ENCODE data around the gene CTNNA3. TPM values are rescaled to one million over a fixed set of nuclear protein-coding genes. Genes with fewer than 3 reads are reported as not detected.
"Not testable (repeated sequence)": the region's sequence is repeated elsewhere in the genome, so short reads cannot be mapped to it uniquely, and the experiment has no call there.

The CTNNA3 gene
- total and polyA plus RNA-seq, 2 donors (not counting 1 experiment from before 2014, with no cell fraction given) = not detected

- H3K4me3 ChIP-seq (replicated peaks in 1 of 4; ENCODE audit: control extremely low read depth in 1 of 4, insufficient read depth in 1 of 4, low read depth in 3 of 4, low read length in 4 of 4) = no peak overlapping the region
- no peaks in the 10 kb centered on the region for H3K27me3 ChIP-seq (ENCODE audit: control insufficient read depth, insufficient read depth, low read length)
- no peak for DNase-seq (ENCODE audit: low read depth in 2 of 2)
- no peaks in the 10 kb centered on the region for H4K20me1 ChIP-seq (ENCODE audit: control insufficient read depth, extremely low read depth, insufficient read depth, low read length)
- no peak overlapping the region for H3K9ac ChIP-seq (ENCODE audit: insufficient read depth, low read length)
- no peaks in the 10 kb centered on the region for H3K4me1 ChIP-seq (ENCODE audit: control insufficient read depth, extremely low read depth, insufficient read depth, low read length)
- no peak overlapping the region for H3K27ac ChIP-seq (ENCODE audit: insufficient read depth, low read length)
- no peak overlapping the region for H3K4me2 ChIP-seq (ENCODE audit: extremely low read depth, insufficient read depth, low read length)
- H3K9me3 ChIP-seq (ENCODE audit: control insufficient read depth, insufficient read depth, low read depth, low read length) = no peaks in the 10 kb centered on the region
- TF ChIP-seq, protein P1, sequence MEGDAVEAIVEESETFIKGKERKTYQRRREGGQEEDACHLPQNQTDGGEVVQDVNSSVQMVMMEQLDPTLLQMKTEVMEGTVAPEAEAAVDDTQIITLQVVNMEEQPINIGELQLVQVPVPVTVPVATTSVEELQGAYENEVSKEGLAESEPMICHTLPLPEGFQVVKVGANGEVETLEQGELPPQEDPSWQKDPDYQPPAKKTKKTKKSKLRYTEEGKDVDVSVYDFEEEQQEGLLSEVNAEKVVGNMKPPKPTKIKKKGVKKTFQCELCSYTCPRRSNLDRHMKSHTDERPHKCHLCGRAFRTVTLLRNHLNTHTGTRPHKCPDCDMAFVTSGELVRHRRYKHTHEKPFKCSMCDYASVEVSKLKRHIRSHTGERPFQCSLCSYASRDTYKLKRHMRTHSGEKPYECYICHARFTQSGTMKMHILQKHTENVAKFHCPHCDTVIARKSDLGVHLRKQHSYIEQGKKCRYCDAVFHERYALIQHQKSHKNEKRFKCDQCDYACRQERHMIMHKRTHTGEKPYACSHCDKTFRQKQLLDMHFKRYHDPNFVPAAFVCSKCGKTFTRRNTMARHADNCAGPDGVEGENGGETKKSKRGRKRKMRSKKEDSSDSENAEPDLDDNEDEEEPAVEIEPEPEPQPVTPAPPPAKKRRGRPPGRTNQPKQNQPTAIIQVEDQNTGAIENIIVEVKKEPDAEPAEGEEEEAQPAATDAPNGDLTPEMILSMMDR (conservative IDR thresholded peaks at IDR 0.05 in 1 of 2, IDR thresholded peaks at IDR 0.05 in 1 of 2; ENCODE audit: low read depth in 1 of 2, low read length in 2 of 2) = no peak
- no peak for TF ChIP-seq EZH2 (IDR thresholded peaks at IDR 0.05; ENCODE audit: low read length, missing control alignments)
- no peak overlapping the region for H2AFZ ChIP-seq (ENCODE audit: low read length)
- no peaks in the 10 kb centered on the region for H3K79me2 ChIP-seq (ENCODE audit: control insufficient read depth, insufficient read depth, low read length)
- H3K36me3 ChIP-seq (ENCODE audit: control insufficient read depth, insufficient read depth, low read length) = no peaks in the 10 kb centered on the region
Observed at GRCh38 chr10:66362522-66362921, 1333.5 kb downstream of the CTNNA3 start.

DNA sequence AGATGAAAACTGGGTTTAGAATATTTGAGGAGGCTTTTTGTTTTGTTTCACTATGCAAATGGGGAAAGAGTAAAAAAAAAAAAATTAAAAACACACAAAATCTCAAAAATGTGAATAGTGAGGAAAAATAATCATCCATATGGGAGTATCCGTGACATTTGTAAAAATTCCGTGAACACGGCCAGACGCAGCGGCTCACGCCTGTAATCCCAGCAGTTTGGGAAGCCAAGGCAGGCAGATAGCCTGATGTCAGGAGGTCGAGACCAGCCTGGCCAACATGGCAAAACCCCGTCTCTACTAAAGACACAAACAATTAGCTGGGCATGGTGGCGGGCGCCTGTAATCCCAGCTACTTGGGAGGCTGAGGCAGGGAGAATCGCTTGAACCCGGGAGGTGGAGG, 1342.2 kb downstream of the CTNNA3 start:
- not testable (repeated sequence) for H3K9ac ChIP-seq (ENCODE audit: insufficient read depth, low read length); H3K79me2 ChIP-seq (ENCODE audit: control insufficient read depth, insufficient read depth, low read length); H2AFZ ChIP-seq (ENCODE audit: low read length); H3K4me1 ChIP-seq (ENCODE audit: control insufficient read depth, extremely low read depth, insufficient read depth, low read length); H3K36me3 ChIP-seq (ENCODE audit: control insufficient read depth, insufficient read depth, low read length); DNase-seq (ENCODE audit: low read depth in 2 of 2); H4K20me1 ChIP-seq (ENCODE audit: control insufficient read depth, extremely low read depth, insufficient read depth, low read length); H3K9me3 ChIP-seq (ENCODE audit: control insufficient read depth, insufficient read depth, low read depth, low read length); H3K27me3 ChIP-seq (ENCODE audit: control insufficient read depth, insufficient read depth, low read length); H3K4me2 ChIP-seq (ENCODE audit: extremely low read depth, insufficient read depth, low read length); H3K4me3 ChIP-seq (replicated peaks in 1 of 4; ENCODE audit: control extremely low read depth in 1 of 4, insufficient read depth in 1 of 4, low read depth in 3 of 4, low read length in 4 of 4); H3K27ac ChIP-seq (ENCODE audit: insufficient read depth, low read length)

DNA sequence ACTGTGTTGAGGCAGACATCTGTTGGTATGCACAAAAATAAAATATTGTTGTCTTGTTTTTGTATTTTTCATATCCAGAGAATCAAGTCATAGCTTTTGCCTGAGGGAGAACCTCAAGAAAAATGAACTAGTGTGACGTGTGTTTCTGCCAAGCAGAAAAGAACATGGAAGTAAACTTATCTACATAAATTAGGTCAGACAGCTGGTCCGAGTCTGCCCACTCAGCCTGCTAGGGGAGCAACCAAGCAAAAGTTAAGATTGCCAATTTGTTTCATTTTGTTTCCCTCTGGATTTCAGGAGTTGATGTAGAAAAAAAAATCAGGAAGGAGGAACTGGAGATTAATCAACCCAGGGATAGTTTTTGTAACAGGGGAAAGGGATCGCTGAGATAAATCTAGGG, 1342.6 kb downstream of the CTNNA3 start:
- Histone ChIP-seq H3K79me2 (ENCODE audit: control insufficient read depth, insufficient read depth, low read length) (no peaks in the 10 kb centered on the region), H2AFZ (ENCODE audit: low read length) (no peak overlapping the region), H3K4me2 (ENCODE audit: extremely low read depth, insufficient read depth, low read length) (no peak overlapping the region), H4K20me1 (ENCODE audit: control insufficient read depth, extremely low read depth, insufficient read depth, low read length) (no peaks in the 10 kb centered on the region), H3K9ac (ENCODE audit: insufficient read depth, low read length) (no peak overlapping the region), H3K4me1 (ENCODE audit: control insufficient read depth, extremely low read depth, insufficient read depth, low read length) (no peaks in the 10 kb centered on the region), H3K27ac (ENCODE audit: insufficient read depth, low read length) (no peak overlapping the region), H3K36me3 (ENCODE audit: control insufficient read depth, insufficient read depth, low read length) (no peaks in the 10 kb centered on the region), H3K27me3 (ENCODE audit: control insufficient read depth, insufficient read depth, low read length) (no peaks in the 10 kb centered on the region), H3K4me3 (replicated peaks in 1 of 4; ENCODE audit: control extremely low read depth in 1 of 4, insufficient read depth in 1 of 4, low read depth in 3 of 4, low read length in 4 of 4) (no peak overlapping the region), H3K9me3 (ENCODE audit: control insufficient read depth, insufficient read depth, low read depth, low read length) (no peaks in the 10 kb centered on the region)
- TF ChIP-seq, protein P1 (conservative IDR thresholded peaks at IDR 0.05 in 1 of 2, IDR thresholded peaks at IDR 0.05 in 1 of 2; ENCODE audit: low read depth in 1 of 2, low read length in 2 of 2) = no peak
- no peak for TF ChIP-seq EZH2 (IDR thresholded peaks at IDR 0.05; ENCODE audit: low read length, missing control alignments)
- no peak for DNase-seq (ENCODE audit: low read depth in 2 of 2)
